Tibial artery (tissue), 4 donors: ENCODE measurements around the gene ERBB2.

Experiments
- DNase-seq, 2 donors: peaks; one replicate each; pipeline ENCODE4 v3.0.0-alpha.2; 2019
- H3K27ac ChIP-seq, 2 donors: fragments of 200-600 bp; sonication (generic) in 1 of 2; 1 replicate in 1 of 2; 2 replicates in 1 of 2; pipeline ENCODE4 v1.5.1; 2018 to 2019; ENCODE audit warnings: mild to moderate bottlenecking in 1 of 2
- H3K27me3 ChIP-seq, 2 donors: fragments of 200-600 bp; sonication (generic) in 1 of 2; one replicate each; pipeline versions ENCODE4 v1.5.1 to v1.6.0; 2016 to 2019
- H3K36me3 ChIP-seq, 3 donors: fragments of 200-600 bp; sonication (generic) in 2 of 3; one replicate each; pipeline ENCODE4 v1.5.1; 2016 to 2019; ENCODE audit warnings: mild to moderate bottlenecking in 2 of 3
- H3K4me1 ChIP-seq, 4 donors: fragments of 200-600 bp; sonication (generic) in 2 of 4; 1 replicate in 3 of 4; 2 replicates in 1 of 4; pipeline ENCODE4 v1.5.1; 2016 to 2019
- H3K4me3 ChIP-seq, 2 donors: fragments of 200-600 bp; sonication (generic) in 1 of 2; 1 replicate in 1 of 2; 2 replicates in 1 of 2; pipeline ENCODE4 v1.5.1; 2018 to 2019; ENCODE audit warnings: mild to moderate bottlenecking in 2 of 2
- H3K9me3 ChIP-seq, 3 donors: fragments of 200-600 bp; sonication (generic) in 1 of 3; one replicate each; pipeline ENCODE4 v1.5.1; 2016 to 2019
- intact Hi-C: fragments of 100-400 bp; cut with DNase I; formaldehyde crosslinking; loops from one replicate; pipeline ENCODE4 v1.15.0; 2023; ENCODE audit warnings: low total_unique reads
- TF ChIP-seq, protein P1 (sequence below), 2 experiments: fragments of 200-600 bp in 1 of 2; fragments of 450-650 bp in 1 of 2; IDR thresholded peaks; one replicate each; pipeline ENCODE4 v1.5.1; 2017 to 2019; ENCODE audit warnings: antibody characterized with exemption in 2 of 2, mild to moderate bottlenecking in 1 of 2, moderate library complexity in 1 of 2

Gene ERBB2

DNA sequence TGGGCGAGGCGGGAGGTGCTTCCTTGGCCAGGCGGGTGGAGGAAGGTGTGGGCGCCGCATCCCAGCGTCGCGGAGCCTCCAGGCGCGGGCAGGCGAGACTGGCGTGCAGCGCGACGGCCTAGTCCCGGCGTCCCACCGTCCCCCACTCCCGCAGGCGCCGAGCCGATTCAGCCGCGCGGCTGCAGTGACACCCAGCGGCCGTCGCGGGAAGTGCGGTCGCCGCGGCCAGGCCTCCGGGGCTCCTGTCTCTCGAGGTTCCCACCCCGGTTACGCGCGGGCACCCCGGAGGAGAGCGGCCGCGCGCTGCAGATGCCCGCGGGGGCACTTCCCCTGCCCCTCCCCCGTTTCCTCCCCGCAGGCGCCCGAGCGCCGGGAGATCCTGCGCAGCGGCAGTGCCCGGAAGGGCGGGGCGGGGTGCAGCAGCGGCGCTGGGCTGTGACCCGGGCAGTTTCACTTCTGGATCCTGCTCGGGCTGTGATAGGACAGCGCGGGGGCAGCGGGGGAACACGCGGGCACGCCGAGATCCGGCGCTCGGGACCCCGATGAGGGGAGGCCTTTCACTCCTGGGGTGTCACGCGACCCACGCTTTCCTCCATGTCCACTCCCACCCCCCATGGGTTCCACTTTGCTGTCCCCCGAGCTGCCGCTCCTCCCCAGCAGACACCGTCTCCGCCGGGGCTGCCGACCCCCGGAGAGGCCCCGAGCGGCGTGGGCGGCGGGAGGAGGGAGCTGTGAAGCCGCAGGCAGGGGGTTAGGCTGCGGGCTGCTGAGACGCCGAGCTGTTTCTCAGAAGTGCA, 54.5 kb downstream of the ERBB2 start:
- no peaks in the 10 kb centered on the region for H3K9me3 ChIP-seq
- H3K4me1 ChIP-seq, result peaks cover 0 to 22% (median 13%) of the 10 kb centered on the region in 4 donors
- peaks cover 0 to 15% of the 10 kb centered on the region in 2 donors for H3K27me3 ChIP-seq
- peak overlapping the region; percentile 72 to 78 for H3K4me3 ChIP-seq
- peak; percentile 88 to 94 for DNase-seq
- intact Hi-C loops, result loop anchor here (1.0 to 10.0 kb wide), 2 partner anchors 132 to 220 kb away; no protein-coding TSS in a partner anchor
- TF ChIP-seq, protein P1, sequence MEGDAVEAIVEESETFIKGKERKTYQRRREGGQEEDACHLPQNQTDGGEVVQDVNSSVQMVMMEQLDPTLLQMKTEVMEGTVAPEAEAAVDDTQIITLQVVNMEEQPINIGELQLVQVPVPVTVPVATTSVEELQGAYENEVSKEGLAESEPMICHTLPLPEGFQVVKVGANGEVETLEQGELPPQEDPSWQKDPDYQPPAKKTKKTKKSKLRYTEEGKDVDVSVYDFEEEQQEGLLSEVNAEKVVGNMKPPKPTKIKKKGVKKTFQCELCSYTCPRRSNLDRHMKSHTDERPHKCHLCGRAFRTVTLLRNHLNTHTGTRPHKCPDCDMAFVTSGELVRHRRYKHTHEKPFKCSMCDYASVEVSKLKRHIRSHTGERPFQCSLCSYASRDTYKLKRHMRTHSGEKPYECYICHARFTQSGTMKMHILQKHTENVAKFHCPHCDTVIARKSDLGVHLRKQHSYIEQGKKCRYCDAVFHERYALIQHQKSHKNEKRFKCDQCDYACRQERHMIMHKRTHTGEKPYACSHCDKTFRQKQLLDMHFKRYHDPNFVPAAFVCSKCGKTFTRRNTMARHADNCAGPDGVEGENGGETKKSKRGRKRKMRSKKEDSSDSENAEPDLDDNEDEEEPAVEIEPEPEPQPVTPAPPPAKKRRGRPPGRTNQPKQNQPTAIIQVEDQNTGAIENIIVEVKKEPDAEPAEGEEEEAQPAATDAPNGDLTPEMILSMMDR (IDR thresholded peaks at IDR 0.05), result peak; percentile 98 to 99
- H3K27ac ChIP-seq, result peak overlapping the region; percentile 76 to 90
- H3K36me3 ChIP-seq, result no peaks in the 10 kb centered on the region

DNA sequence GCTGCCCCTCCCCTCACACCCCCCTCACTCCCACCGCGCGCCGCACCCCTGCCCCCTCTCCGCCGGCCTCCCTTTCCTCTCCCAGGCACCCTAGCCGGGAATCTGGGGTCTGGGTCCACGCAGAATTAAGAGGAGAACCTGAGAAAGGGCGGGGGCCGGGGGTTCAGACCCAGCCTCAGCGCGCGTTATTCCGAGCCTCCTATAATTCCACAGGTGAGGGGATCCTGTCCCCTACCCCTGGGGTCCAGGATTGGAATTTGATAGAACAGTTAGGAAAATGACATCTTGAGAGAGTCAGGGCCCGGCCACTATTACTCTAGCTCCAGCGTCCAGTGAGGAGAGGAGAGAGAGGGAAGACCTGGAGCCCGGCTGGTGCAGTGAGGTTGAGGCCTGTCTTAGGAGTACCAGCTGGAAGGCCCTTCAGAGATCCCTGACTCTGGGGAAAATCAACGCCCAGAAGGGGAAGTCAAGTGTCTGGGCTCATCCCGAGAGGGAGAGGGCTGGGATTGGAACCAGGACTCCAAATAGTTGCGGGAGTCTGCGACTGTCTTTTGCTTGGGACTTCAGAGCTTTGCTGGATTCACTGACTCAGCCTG, 55.2 kb downstream of the ERBB2 start:
- Histone ChIP-seq H3K36me3 (no peaks in the 10 kb centered on the region), H3K4me3 (peak overlapping the region; percentile 72 to 78), H3K4me1 (peaks cover 0 to 21% (median 13%) of the 10 kb centered on the region in 4 donors), H3K27me3 (peaks cover 0 to 14% of the 10 kb centered on the region in 2 donors), H3K9me3 (no peaks in the 10 kb centered on the region), H3K27ac (peak overlapping the region; percentile 76 to 90)
- TF ChIP-seq, protein P1 (IDR thresholded peaks at IDR 0.05), result no peak
- peak in 1 of 2 donors; percentile 68 for DNase-seq
- intact Hi-C loops, result loop anchor here (1.0 to 10.0 kb wide), 2 partner anchors 133 to 220 kb away; no protein-coding TSS in a partner anchor

DNA sequence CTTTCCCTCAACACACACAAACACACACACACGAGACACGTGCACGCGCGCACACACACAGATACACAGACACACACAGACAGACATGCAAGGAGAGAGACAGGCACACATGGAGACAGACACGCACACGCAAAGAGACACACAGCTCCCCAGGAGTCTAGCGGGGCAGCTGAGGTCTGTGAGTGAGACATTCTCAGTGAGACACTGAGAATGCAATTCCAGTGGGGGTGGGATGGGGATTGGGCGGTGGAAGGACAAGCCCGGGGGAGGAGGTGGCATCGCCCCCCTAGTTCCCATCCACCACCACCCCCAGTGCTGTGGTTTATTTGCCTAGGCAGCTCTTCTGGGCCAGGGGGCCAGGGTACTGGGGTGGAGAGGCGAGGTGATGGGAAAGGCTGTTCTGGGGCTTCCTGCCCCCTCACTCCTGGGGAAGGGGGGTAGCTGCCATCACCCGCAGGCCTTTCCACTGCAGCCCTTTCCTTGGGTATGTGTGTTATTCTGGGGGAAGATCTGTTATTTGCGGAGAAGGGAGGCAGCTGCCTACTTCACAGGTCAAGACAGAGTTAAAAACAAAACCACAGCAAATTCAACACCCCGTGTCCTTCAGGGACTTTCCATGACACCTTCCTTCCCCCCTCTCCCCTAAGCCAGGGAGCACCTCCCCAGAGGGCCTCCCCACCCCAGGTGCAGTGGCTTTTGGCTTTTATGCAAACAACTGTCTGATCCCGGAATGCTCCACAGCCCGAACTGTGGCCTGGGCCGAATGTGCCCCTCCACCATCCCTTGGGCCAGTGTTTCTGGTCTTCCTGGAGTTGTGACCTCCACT, 55.9 kb downstream of the ERBB2 start:
- peak in 1 of 2 donors; percentile 44 for DNase-seq
- Histone ChIP-seq H3K27ac (peak overlapping the region; percentile 76 to 90), H3K36me3 (no peaks in the 10 kb centered on the region), H3K27me3 (peaks cover 0 to 13% of the 10 kb centered on the region in 2 donors), H3K9me3 (no peaks in the 10 kb centered on the region), H3K4me3 (no peak overlapping the region), H3K4me1 (peaks cover 0 to 21% (median 12%) of the 10 kb centered on the region in 4 donors)
- intact Hi-C loops, result loop anchor here (10.0 kb wide), 1 partner anchor 219 kb away; no protein-coding TSS in a partner anchor
- TF ChIP-seq, protein P1 (IDR thresholded peaks at IDR 0.05), result no peak

DNA sequence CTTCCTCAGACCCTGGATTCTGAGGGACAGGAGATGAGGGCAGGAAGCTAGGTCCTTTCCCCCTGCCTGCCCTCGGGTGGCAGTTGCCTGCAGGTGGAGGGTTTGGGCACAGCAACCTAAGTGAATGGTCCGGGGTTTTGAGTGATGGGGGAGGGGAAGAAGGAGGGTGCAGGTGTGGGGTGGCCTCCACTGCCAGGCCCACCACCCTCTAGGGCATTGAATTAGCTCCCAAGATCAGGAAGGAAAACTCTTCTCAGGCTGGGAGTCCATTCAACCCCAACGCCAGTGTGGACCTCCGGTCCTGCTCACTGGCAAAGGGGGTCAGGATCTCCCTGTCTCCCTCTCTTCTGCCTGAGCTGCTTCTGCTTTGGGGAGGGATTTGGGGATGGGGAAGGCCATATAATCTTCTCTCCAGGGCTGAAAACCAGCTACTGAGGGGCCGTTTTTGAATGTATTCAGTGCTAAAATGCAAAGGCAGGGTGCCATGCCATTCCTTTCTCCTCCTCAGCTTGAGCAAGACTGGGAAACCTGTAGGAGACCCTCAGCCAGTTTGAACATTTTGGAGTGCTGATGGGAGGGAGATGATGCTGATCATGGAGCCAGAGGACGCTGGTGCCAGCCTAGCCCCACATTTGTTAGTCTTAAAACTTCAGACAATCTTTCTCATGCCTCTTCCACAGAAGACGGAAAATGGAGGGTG, 56.7 kb downstream of the ERBB2 start:
- Histone ChIP-seq H3K27me3 (peaks cover 0 to 13% of the 10 kb centered on the region in 2 donors), H3K4me1 (peaks cover 0 to 21% (median 12%) of the 10 kb centered on the region in 4 donors), H3K36me3 (no peaks in the 10 kb centered on the region), H3K9me3 (no peaks in the 10 kb centered on the region), H3K4me3 (no peak overlapping the region), H3K27ac (no peak overlapping the region)
- DNase-seq, result peak in 1 of 2 donors; percentile 45
- TF ChIP-seq, protein P1 (IDR thresholded peaks at IDR 0.05), result no peak
- intact Hi-C loops, result loop anchor here (10.0 kb wide), 1 partner anchor 218 kb away; no protein-coding TSS in a partner anchor
